ENCODE data around the gene TAS1R1.

- TF ChIP-seq POLR2A (IDR thresholded peaks at IDR 0.05; ENCODE audit: low read depth, low read length), result no peak
- TF ChIP-seq SUZ12 (IDR thresholded peaks at IDR 0.05; ENCODE audit: unreplicated experiment), result no peak
- no peak for TF ChIP-seq SMAD1 (IDR thresholded peaks at IDR 0.05; ENCODE audit: low read depth, partially characterized antibody)
- no peak for TF ChIP-seq SMC3 (IDR thresholded peaks at IDR 0.05; ENCODE audit: borderline replicate concordance, low read length)
- TF ChIP-seq EZH2 (IDR thresholded peaks at IDR 0.05; ENCODE audit: borderline replicate concordance, control insufficient read depth, low read depth, low read length), result no peak
- TF ChIP-seq BHLHE40 (IDR thresholded peaks at IDR 0.05; ENCODE audit: borderline replicate concordance in 1 of 2, low read depth in 2 of 2, low read length in 1 of 2), result no peak
- TF ChIP-seq CTCF (IDR thresholded peaks at IDR 0.05 in 2 of 3, conservative IDR thresholded peaks at IDR 0.05 in 1 of 3; ENCODE audit: control insufficient read depth in 2 of 3, extremely low read depth in 1 of 3, insufficient read depth in 1 of 3, low read depth in 3 of 3, low read length in 3 of 3), result no peak
- no peak for TF ChIP-seq RAD21 (IDR thresholded peaks at IDR 0.05; ENCODE audit: insufficient read depth, low read depth, low read length)
- TF ChIP-seq PML (IDR thresholded peaks at IDR 0.05; ENCODE audit: low read length), result no peak
- no peak for TF ChIP-seq ZNF207 (IDR thresholded peaks at IDR 0.05; ENCODE audit: borderline replicate concordance)
Observed at GRCh38 chr1:6596886-6597776, 42.0 kb downstream of the TAS1R1 start.

Data from GM12878 (cell line).